AG08396 (cell line): ENCODE data around the gene LURAP1L.

Experiments
- DNase-seq: peaks from one replicate; pipeline ENCODE4 v3.0.0; 2012; ENCODE audit warnings: low spot score, mixed read lengths

The LURAP1L gene, protein sequence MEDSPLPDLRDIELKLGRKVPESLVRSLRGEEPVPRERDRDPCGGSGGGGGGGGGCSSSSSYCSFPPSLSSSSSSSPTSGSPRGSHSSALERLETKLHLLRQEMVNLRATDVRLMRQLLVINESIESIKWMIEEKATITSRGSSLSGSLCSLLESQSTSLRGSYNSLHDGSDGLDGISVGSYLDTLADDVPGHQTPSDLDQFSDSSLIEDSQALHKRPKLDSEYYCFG

DNA sequence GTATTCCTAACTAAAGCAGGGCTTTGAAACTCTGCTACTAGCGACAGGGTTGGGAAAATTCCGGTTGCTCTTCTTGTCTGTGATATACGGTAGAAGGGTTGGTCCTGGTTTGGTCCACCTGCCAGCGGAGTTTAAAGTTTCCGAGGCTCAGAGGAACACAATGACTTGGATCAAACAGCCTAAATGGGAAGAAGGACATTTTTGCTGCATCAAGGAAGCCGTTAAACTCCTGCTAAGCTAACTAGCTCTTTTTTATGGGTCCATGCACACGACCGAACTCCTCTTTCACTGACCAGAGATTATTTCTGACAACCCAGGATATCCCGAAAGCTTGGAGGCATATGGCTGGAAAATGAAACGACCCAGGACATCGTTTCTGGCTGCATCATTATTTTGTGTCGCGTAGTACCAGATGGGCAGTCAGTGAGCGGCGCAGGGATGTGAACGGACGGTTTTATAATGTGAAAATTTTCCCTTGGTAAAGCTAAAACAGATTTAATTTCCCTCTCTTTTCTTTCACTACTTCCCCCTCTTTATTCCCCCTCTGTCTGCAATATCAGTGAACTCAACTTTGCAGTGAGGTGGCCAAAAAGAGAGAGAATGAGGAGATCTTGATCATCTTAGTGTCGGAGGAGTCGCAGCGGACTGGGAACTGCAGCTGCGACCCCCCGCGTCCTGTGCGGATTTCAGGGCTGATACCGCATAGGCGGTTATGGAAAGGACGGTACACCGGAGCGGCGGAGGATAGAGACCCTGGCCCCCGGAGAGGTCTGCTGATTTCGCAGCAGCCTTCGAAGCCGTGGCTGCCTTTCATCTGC is at the start of gene LURAP1L:
TSS of gene LURAP1L (plus strand) at position 160 of the 818 bp plus-strand sequence. CDS start 696 bp downstream, outside the sequence.
- DNase-seq, result peak; percentile 60

DNA sequence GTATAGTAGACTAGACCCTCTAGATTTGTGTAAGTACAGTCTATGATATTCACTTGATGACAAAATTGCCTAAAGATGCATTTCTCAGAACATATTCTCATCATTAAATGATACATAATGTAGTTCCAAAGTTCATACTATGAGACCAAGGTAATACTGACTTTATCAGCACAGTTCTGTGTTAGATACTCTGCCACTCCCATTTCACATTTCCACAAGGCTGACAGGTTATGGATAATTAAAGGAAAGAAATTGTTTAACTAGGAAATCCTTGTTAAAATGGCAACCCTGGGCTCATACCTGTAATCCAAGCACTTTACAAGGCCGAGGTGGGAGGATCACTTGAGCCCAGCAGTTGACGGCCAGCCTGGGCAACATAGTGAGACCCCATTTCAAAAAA is 48.0 kb upstream of the LURAP1L start:
- no peak for DNase-seq

DNA sequence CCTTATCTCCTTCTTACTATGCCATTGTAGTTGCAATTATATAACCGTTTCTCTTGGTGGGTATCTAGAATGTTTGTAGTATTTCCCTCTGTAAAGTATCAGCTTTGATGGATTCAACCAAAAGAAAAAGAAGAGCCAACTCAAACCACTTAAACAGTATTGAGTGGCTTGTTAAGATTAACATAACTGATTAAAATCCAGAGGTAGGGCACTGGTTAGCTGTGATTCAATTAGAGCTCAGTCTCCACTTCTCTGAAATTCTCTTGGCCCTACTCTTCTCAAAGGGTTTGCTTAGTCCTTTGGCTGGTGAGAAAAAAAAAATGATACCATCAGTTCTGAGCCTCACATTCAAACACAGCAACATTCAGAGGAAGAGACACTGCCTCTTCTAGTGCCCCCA is 44.6 kb upstream of the LURAP1L start:
- DNase-seq, result no peak

DNA sequence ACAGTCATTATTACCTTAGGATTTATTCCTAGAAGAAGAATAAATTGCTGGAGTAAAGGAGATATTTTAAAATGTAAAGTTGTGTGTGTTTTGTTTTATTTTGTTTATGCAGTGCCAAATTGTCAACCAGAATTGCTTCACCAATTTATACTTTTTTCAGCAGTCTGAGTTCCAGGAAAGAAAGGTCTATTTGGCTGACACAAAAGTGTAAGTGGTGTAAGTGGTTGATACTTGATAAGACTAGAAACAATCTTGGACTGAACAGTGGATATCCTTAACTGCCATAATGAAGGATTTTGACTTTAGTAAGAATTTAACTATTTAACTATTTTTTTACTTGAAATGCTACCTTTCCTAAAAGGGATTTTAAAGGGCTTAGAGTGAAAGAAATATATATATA is 43.9 kb upstream of the LURAP1L start:
- DNase-seq, result no peak

DNA sequence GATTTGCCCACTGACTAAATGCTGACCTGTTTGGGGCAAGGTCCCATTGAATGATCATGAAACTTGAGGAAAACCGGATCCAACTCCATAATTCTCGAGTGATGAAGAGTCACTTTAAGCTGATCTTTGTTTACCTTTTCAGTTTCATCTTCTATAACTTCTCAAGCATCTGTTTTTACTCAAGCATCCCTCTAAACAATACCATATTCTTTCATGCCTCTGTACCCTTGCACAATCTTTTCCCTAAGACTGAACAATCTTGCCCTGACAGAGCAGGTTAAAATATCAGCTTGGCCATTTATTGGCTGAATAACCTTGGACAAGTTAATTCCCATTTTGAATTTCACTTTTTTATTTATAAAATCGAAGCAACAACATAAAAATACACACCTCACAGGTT is 41.8 kb upstream of the LURAP1L start:
- no peak for DNase-seq

DNA sequence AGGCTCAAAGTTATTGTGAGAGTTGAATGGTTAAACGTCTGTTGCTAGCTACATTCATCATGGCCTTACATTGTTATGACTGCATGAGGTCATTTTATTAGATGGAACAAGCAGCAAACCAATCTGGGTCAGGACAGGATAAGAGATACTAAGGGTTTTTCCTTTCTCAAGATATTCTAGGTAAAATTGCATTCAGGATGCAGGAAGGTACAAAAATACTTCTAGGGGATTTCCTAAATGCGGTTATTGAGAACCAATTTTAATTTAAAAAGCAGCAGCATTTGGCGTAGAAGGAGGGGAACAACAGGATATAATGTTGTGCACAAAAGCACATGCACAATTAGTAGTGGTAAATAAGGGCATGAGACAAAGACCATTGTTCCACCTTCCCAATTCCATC is 39.2 kb upstream of the LURAP1L start:
- DNase-seq, result no peak

DNA sequence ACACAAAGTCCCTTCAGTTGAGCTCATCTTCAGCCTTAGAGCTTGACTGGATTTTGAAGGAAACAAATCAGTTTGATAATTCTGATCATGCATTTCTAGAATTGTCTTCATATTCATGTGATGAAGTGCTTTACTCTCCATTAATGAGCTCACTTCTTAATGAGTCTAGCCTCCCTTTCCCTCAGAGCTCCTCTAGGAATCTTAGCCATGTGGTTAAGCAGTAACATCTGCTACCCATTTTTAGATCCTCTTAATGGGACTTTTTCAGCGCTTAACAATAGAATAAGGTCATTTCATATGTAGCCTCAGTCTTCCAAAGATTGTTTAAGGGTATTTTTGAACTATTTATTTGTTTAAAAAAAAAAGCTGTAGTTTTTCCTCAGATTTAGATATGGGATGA is 36.9 kb upstream of the LURAP1L start:
- DNase-seq, result no peak

DNA sequence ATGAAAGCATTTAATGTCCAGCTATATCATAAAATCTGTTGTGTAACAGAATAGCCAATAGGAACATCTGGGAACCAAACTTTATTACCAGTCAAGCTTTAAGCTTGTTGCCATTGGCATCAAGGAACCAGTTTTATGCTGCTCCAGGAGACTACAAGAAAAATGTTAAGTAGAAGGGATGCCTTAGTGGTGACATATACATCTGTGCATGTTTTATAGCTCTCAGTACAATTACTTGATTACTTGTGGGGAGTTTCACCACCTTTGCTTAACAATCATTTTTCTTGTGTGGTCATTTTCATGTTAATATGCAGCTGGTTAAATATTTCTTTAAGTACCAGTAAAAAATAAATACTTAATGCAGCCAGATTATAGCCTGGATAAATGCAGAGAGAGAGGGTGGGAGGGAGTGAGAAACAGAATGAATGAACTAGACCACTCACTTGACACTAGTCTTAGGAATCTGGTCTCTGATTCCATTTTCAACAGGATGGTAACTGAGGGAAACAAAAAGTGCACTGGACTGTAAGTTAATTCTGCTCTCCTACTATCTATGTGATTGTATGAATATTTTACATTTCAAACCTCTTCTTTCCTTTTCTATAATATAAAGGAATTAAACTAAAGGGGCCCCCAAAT is 35.7 kb upstream of the LURAP1L start:
- no peak for DNase-seq

DNA sequence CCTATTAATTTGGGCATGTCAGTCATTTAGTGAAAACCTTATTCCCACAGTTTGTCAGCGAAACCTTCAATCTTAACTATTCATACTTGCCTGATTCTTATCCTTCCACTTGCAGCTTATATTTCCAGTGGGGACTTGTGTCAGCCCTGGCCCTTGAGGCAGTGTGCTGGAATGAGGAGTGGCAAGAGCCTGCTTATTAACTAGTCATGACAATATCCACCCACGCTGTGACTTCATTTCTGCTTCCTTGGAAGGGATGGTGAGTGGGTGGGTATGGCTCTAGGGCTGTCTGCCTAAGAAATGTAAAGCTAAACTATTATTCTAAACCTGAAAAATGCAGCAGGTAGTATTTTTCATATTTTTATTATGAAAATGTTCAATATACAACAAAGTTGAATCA is 34.0 kb upstream of the LURAP1L start:
- DNase-seq, result no peak

DNA sequence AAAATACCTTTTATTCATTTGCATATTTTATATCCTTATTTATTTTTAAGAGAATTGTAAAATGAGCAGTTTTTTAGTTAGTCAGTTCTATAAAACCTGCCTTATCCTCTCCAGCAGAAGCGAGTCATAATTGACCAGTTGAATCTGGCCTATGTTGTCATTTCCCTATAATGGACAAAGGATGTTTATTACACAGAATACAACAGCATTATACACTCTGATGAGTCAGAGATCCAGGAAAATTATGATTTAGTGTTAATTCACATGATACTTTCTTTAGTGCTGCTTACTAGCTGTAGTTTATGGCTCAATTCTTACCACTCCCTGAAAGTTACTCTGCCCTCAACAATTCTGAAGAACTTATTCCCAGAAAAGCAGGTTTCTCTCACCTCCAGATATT is 26.8 kb upstream of the LURAP1L start:
- DNase-seq, result peak; percentile 14

DNA sequence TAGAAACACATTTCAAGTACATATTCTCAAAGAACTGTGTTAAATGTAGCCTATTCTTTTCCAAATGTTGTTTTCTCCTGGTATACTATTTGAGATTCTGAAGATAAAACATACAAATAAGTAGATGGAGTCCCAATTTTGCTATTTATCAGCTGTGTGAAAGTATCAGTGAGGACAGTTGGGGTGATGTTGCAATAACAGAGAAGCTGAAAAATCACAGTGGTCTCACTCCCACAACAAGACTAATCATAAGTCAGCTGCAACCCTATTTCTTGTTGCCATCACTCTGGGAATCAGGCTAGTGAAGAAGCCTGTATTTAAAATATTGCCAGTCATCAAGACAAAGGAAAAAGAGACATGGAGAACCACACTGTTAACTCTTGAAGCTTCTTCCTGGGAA is 25.9 kb upstream of the LURAP1L start:
- DNase-seq, result no peak

DNA sequence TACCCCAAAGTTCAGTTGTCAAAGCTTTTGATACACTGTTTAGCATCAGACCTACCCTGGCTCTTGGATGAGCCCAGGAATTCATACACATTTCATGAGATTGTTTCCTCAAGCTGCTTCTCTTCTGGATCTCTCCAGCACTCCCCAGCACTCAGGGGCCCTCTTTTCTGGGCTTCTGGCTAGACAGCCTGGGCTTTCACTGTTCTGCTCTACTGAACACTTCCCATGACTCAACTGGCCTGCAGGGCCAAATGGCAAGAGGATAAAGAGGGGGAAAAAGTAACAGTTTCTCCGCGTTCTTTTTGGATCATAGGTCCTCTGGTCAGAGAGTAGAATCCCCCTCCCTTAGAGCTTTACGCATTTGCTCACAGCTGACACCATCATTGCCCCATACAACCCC is 20.9 kb upstream of the LURAP1L start:
- DNase-seq, result no peak

DNA sequence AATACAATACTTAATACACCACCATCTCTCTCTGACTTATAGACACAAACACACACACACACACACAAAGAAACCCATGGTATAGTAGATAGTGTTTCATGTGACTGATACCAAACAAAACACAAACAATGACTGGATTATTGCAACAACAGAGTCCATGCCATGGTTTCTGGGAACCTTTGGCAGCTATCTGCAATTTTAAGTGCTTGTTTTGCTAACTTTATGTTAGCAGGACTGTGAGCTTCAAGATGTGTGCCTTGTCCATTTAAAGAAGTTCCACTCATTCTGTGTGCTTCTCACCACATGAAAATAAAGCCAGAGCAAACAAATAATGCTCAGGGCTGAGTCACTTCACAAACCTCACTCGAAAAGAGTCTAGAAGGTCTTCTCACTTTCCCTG is 15.1 kb upstream of the LURAP1L start:
- DNase-seq, result no peak

DNA sequence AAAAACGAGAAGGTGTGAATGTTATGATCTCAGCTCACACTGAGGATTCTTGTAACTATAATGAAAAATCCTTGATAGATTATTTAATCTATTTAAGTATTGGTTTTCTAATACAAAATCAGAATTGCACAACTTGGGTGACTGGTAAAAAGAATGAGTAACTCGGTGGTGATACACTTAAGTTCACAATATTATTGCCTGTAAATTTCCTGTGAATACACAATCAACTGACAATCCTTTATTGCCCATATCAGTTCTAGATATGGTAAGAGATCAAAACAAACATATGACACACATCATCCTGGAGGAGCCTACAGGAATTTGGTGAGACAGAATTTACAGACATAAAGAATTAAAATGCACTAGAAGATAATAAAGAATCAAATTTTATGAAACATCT is 14.1 kb upstream of the LURAP1L start:
- DNase-seq, result no peak

DNA sequence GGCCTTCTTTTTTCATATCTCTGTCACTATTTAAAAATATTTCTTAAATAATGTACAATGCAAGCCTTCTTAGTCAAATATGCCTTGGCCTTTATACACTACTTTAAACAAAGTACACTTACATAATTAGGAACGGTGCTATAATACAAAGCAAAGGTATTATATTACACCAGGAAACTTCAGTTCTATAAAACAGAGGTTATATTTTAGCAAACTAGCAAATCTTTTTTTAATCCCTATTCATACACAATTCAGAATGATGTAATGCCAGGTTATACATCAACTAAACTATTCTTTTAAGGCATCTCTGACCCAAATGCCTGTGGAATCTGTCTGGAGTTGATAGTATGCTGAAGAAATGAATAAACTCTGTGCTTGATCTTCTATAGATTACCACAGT is 10.7 kb upstream of the LURAP1L start:
- DNase-seq, result no peak

DNA sequence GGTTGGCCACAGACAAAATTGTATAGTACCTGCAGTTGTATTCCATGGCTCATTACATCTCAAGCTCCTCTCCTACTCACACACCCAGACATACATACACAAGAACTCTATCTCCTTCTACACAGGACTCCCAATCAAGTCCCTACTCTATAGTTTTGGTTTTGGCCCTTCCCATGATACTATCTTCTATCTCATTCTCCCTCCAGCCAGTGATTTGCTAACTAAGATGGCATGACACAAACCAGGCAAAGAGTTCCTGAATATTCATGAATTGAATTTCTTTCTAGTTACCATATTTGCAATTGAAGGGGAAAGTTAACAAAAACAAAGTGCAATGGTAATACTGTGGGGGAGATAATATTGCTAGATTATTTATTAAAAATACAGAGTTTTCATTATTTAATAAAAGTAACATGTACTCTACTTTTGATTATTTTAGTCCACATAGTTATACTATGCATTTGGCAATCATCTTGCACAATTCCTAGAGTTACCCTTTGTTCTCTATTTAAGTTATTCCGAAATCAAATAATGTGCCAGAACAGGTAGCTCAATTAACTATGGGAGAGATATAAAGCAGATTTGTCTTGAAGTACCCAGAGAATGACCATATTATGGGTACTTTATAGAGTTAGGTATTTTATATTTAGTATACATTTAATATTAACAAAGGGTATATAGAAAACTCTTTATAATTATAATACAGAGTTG is 9.6 kb upstream of the LURAP1L start:
- DNase-seq, result no peak

DNA sequence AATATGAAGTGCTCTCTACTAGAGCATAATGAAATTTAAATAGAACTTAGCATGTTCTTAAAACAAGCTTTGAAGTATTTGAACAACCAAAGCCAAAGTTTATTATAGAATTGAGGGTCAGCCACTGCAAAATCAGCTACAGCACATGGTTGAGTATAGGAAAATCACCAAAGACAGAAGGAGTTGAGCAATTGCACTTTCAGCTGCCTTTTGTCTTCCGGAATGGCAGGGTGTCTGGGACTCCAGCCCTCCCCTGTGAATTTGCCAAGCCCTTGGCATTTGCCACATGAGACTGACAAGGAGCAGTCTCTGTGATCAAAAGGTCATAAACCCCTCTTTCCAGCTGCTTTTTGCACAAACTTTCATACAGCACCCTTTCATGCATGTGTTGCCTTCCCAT is 8.5 kb upstream of the LURAP1L start:
- DNase-seq, result no peak

DNA sequence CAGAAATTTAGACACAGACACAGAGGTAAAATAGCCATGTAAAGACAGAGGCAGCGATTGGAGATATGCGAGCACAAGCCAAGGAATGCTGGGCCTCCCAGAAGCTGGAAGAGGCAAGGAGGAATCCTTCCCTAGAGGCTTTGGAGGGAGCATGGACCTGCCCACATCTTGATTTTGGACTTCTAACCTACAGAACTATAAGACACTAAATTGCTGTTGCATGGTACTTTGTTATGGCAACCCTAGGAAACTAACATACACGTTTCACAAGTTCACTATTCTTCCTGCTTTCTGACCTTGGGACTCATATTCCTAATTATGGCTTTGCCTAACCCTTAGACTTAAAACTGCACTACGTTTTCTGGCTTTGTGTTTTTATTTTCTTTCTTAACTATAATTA is 4.6 kb upstream of the LURAP1L start:
- no peak for DNase-seq

DNA sequence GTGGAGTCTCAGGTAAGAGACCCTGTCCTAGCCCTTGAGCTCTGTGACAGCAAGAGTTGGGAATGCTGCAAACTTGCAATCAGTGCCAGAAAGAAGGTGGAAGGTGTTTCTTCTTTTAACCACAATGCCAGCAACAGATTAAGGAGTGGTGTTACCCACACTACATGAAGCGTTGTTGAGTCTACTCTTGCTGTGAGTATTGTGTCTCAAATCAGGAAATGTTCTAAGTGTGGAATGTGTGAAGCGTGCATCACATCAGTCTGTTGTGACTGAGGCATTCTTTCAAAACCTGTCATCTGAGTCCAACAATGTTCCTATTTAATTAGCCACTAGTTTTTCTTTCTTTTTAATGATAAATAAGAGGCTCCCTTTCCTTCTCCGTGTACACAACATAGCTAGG is 2.9 kb upstream of the LURAP1L start:
- peak; percentile 14 for DNase-seq

DNA sequence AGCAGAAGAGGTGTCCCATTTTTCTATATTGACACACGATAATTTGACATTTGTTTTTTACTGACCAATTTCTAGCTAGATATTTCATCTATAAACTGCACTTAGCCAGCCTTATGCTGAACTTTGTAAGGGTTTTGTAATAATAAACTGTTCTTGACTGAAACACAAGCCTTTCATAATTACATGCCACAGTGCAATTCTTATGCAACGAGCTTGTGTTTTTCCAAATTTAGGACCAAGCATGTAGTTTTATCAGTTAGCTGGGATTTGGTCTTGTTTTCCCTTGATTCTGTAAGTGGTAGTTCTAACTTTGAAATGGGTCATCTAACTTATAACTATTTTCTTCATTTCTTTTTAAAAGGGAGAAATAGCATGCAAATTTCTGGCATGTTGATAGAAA is 1.3 kb upstream of the LURAP1L start:
- no peak for DNase-seq

DNA sequence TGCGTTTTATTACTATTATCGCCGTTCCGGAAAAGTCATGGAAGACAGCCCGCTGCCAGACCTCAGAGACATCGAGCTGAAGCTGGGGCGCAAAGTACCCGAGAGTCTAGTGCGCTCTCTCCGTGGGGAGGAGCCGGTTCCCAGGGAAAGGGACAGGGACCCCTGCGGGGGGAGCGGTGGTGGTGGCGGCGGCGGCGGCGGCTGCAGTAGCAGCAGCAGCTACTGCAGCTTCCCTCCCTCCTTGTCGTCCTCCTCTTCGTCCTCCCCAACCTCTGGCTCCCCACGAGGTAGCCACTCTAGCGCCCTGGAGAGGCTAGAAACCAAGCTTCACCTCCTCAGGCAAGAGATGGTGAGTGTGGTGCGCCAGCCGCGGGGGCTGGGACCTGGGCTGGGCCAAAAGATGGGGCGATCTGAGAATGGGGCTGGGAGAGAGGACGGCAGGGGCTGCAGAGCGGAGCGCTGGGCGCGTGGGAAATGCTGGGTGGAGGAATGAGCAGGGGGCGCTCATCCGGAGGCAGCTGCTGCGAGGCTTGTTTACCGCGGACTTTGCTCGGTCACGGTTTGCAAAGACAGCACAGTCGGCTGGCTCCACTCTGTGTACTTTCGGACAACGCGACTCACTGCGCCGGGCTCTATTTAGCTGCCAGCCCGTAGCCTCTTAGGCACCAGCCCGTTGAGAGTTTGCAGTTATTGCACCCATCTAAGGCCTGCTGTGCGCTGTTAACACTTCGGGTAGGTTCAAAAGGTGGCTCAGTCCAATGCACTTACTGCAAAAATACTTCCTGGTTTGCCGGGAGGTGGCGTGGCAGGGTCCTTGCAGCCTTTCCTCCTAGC is 1.1 kb downstream of the LURAP1L start:
- DNase-seq, result peak; percentile 87
